ENCODE measurements around the gene PDLIM5. TPM values are rescaled to one million over a fixed set of nuclear protein-coding genes. Genes with fewer than 3 reads are reported as not detected.
"Not testable (repeated sequence)": the region's sequence is repeated elsewhere in the genome, so short reads cannot be mapped to it uniquely, and the experiment has no call there.

PDLIM5 gene
- total RNA-seq, 1 donor from 2014 or later = 24.2 TPM

DNA sequence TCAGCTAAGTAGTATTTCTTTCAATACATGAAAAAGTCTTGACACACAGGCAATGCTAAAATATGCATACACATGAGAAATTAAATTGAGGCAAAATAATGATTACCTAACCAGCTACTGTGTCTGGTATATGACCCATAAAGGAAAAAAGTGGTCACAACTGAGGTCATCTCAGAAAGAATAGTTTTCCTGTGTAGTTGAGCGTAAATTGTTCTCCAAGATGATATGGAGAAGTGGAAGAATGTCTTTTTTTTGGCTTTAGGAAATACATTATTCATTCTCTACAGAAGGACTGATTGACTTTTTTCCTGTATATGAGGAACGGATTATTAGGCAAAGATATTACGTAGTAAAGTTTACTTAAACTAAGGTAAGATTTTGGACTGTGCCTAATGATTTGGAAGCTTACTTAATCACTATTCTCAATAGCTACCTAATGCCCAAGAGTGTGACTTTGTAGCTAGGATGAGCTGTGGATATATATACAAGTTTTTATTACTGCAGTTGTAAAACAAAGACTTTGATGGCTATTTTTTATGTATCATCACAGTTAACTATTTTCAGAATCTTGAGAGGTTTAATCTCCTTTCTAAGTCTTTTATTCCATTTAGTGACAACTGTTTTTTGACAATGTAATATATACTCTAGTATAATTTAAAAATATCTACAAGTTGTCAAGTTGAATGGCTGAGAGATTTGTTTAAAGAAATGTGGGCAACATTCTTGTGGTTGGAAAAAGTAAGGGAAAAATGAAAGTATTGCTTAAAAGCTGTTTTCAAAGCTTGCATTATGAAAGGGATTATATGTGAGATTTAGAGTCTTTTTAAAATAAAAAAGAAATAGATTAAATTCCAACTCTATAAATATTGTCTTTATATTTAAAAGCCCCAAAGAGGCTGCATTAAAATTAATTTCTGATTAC is 100.2 kb downstream of the PDLIM5 start:
- no peak for DNase-seq (ENCODE audit: low spot score)
- intact Hi-C loops (cut with micrococcal nuclease) = no loop called here
- Mint-ChIP-seq H3K36me3 (ENCODE audit: low read depth) (peaks cover 2% of the 10 kb centered on the region), H3K9me3 (peaks cover 3% of the 10 kb centered on the region), H3K27ac (no peak overlapping the region), H3K4me1 (ENCODE audit: low read depth) (peaks cover 12% of the 10 kb centered on the region), H3K27me3 (ENCODE audit: low read depth) (no peaks in the 10 kb centered on the region), H3K4me3 (ENCODE audit: low read depth) (no peak overlapping the region)

DNA sequence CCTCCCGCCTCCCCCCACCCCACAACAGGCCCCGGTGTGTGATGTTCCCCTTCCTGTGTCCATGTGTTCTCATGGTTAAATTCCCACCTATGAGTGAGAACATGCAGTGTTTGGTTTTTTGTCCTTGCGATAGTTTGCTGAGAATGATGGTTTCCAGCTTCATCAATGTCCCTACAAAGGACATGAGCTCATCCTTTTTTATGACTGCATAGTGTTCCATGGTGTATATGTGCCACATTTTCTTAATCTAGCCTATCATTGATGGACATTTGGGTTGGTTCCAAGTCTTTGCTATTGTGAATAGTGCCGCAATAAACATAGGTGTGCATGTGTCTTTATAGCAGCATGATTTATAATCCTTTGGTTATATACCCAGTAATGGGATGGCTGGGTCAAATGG is 104.3 kb downstream of the PDLIM5 start:
- DNase-seq (ENCODE audit: low spot score); H3K27ac Mint-ChIP-seq; H3K36me3 Mint-ChIP-seq (ENCODE audit: low read depth); H3K9me3 Mint-ChIP-seq; H3K4me1 Mint-ChIP-seq (ENCODE audit: low read depth); intact Hi-C loops (cut with micrococcal nuclease); H3K27me3 Mint-ChIP-seq (ENCODE audit: low read depth); H3K4me3 Mint-ChIP-seq (ENCODE audit: low read depth): not testable (repeated sequence)

DNA sequence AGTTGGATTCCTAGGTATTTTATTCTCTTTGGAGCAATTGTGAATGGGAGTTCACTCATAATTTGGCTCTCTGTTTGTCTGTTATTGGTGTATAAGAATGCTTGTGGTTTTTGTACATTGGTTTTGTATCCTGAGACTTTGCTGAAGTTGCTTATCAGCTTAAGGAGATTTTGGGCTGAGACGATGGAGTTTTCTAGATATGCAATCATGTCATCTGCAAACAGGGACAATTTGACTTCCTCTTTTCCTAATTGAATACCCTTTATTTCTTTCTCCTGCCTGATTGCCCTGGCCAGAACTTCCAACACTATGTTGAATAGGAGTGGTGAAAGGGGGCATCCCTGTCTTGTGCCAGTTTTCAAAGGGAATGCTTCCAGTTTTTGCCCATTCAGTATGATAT is 105.9 kb downstream of the PDLIM5 start:
- intact Hi-C loops (cut with micrococcal nuclease); H3K4me1 Mint-ChIP-seq (ENCODE audit: low read depth); DNase-seq (ENCODE audit: low spot score); H3K4me3 Mint-ChIP-seq (ENCODE audit: low read depth); H3K27ac Mint-ChIP-seq; H3K36me3 Mint-ChIP-seq (ENCODE audit: low read depth); H3K27me3 Mint-ChIP-seq (ENCODE audit: low read depth); H3K9me3 Mint-ChIP-seq: not testable (repeated sequence)

DNA sequence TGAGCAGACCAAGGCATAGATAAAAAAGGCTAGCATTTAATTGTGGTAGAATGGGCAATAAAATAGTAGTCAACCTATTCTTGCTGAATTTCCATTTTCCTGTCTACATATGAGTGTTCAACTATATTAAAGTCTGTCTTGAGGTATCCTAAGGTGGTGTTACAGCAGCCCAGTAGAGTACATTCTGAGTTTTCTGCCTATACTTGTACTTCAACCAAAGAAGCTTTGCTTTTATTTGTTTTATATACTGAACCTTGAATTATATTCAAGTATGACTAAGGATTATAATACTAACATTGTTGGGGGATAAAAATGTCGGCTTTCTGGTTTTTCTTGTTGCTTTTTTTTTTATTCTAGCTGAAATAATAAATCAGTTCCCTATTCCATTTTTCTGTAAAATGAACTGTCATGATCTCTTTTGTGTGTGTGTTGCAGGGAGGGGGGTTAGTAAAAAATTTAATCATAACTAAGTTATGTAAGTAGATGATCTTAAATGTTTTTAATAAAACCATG is 106.7 kb downstream of the PDLIM5 start:
- DNase-seq (ENCODE audit: low spot score) = no peak
- H3K4me3 Mint-ChIP-seq (ENCODE audit: low read depth) = no peak overlapping the region
- H3K4me1 Mint-ChIP-seq (ENCODE audit: low read depth) = peaks cover 9% of the 10 kb centered on the region
- H3K9me3 Mint-ChIP-seq = no peaks in the 10 kb centered on the region
- H3K27me3 Mint-ChIP-seq (ENCODE audit: low read depth) = no peaks in the 10 kb centered on the region
- no peaks in the 10 kb centered on the region for H3K36me3 Mint-ChIP-seq (ENCODE audit: low read depth)
- intact Hi-C loops (cut with micrococcal nuclease) = no loop called here
- no peak overlapping the region for H3K27ac Mint-ChIP-seq

DNA sequence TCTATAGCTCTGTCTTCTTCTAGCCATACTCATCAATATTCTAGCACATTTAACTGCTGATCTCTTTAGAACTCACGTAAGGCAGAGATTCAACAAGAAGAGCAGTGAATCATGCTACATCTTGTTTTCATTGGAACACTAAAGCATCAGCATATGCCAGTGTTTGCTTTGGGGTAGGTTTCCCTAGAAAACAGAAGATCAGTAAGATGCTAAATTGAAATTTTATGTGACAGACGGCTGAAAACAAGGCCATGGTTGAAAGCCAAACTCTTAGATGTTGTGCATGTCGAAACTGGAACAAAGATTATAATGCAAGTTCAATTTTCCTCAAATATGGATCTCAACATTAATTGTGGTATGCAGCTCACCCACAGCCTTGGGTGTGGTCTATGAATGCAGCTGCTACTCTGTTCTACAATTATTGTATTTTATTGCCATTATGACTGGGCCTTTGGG is 107.6 kb downstream of the PDLIM5 start:
- intact Hi-C loops (cut with micrococcal nuclease) = no loop called here
- DNase-seq (ENCODE audit: low spot score) = no peak
- Mint-ChIP-seq H3K4me3 (ENCODE audit: low read depth) (no peak overlapping the region), H3K36me3 (ENCODE audit: low read depth) (no peaks in the 10 kb centered on the region), H3K4me1 (ENCODE audit: low read depth) (peaks cover 9% of the 10 kb centered on the region), H3K9me3 (no peaks in the 10 kb centered on the region), H3K27ac (no peak overlapping the region), H3K27me3 (ENCODE audit: low read depth) (no peaks in the 10 kb centered on the region)

DNA sequence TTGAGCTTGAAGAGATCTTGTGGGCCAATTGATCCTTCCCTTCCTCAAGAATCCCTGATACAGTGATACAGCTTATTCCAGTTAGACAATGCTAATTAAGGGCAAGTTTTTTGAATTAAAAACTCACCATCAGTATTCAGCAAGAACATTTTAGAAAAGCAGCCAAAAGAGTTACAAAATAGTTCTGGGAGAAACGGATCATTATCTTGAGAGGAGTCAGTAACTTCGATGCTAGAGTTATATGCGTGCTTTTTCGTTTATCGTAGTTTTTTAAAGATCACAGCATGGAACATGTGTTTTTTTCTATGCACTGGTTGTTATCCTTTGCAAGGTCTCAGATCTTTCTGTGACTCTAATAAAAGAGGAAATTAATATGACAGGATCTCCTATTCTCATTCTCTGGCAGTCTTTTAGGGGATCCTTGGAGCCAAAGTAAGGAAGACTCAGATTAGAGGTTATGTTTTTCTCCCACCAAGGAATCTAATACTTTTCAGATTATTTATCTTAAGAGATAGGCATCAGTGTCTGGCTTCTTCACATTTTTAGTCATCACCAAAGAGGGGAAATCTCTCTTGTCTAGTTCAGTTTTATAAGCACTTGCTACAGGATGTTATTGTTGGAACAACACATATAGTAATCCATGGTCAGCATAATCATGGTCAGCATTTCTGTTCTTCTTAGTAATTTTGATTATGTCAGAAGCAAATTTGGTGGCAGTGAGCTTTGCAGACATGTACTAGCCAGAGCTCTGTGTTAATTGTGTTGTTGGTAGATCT is 109.7 kb downstream of the PDLIM5 start:
- Mint-ChIP-seq H3K27me3 (ENCODE audit: low read depth) (no peaks in the 10 kb centered on the region), H3K4me1 (ENCODE audit: low read depth) (peaks cover 9% of the 10 kb centered on the region), H3K4me3 (ENCODE audit: low read depth) (no peak overlapping the region), H3K9me3 (no peaks in the 10 kb centered on the region), H3K36me3 (ENCODE audit: low read depth) (no peaks in the 10 kb centered on the region), H3K27ac (no peak overlapping the region)
- no peak for DNase-seq (ENCODE audit: low spot score)
- intact Hi-C loops (cut with micrococcal nuclease) = no loop called here

DNA sequence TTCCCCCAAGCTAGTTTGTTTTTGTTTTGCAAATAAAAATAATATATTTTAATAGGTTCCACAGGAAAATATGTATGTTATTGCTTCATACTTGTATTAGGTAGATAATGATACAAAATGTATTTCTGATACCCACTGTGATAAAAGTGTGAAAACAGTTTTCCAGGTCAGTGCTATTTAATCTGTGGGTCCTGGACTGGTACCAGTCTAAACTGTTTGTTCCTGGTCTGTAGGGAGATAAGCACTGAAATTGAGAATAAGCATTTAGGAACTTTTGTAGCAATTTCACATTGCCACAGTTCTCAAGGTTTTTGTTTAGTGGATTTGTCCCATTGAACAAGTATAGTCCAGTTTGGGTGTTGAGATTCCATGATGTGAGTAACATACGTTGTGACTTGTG is 110.5 kb downstream of the PDLIM5 start:
- Mint-ChIP-seq H3K4me3 (ENCODE audit: low read depth) (no peak overlapping the region), H3K36me3 (ENCODE audit: low read depth) (no peaks in the 10 kb centered on the region), H3K9me3 (no peaks in the 10 kb centered on the region), H3K4me1 (ENCODE audit: low read depth) (peaks cover 9% of the 10 kb centered on the region), H3K27me3 (ENCODE audit: low read depth) (no peaks in the 10 kb centered on the region), H3K27ac (no peak overlapping the region)
- intact Hi-C loops (cut with micrococcal nuclease) = no loop called here
- no peak for DNase-seq (ENCODE audit: low spot score)

DNA sequence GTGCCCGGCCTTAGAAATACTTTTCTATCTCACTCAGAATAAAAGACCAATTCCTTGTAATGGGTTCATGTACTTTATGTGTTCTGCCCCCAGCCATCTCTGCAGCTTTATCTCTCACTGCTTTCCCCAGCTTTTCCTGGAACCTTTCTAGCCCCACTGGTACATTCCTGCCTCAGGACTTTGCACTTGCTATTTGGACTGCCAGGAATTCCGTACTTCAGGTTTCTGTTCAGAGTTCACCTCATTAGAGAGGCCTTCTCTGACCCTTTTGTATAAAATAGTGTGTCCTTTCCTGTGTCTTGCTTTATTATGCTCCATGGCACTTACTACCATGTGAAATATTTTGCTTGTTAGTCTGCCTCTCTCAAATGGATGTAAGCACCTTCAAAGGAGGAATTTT is 112.5 kb downstream of the PDLIM5 start:
- H3K27me3 Mint-ChIP-seq (ENCODE audit: low read depth) = no peaks in the 10 kb centered on the region
- H3K27ac Mint-ChIP-seq = no peak overlapping the region
- intact Hi-C loops (cut with micrococcal nuclease) = no loop called here
- H3K4me3 Mint-ChIP-seq (ENCODE audit: low read depth) = no peak overlapping the region
- DNase-seq (ENCODE audit: low spot score) = no peak
- H3K4me1 Mint-ChIP-seq (ENCODE audit: low read depth) = peaks cover 17% of the 10 kb centered on the region
- no peaks in the 10 kb centered on the region for H3K36me3 Mint-ChIP-seq (ENCODE audit: low read depth)
- no peaks in the 10 kb centered on the region for H3K9me3 Mint-ChIP-seq

DNA sequence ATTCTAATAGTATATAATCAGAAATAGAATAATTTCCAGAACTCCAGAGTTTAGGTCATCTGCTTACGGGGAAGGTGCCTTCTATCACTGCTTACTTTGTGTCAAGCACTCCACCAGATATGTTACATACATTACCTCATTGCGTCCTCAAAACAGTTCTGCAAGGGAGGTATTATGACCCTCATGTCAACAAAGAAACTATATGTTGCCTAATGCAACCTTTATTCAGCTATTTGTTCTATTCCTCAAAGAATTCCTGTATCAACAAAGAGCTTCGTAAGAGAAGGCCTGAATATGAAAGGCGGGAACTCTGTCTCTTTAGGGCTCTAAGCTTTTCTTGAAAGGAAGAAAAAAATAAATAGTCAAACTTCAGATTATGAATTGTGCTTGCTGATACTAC is 114.7 kb downstream of the PDLIM5 start:
- H3K4me1 Mint-ChIP-seq (ENCODE audit: low read depth) = peaks cover 13% of the 10 kb centered on the region

DNA sequence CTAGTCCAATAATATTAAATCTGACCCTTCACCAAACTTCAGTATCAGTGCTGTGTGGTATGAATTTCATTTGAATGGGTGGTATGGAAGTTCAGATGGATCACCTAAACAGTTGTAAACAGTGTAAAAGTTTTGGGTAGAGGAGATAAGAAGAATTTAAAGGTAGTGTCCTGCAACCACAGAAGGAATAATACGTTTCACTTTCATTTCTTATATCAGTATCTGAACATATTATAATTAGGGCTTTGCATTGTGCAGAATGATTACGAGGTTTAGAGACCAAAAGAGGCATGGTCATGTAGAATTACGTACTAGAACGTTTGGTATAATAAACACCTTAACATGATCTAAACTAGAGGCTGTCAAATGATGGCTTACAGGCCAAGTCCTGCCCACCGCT is 116.1 kb downstream of the PDLIM5 start:
- Mint-ChIP-seq H3K4me1 (ENCODE audit: low read depth) (peaks cover 8% of the 10 kb centered on the region), H3K27me3 (ENCODE audit: low read depth) (no peaks in the 10 kb centered on the region), H3K36me3 (ENCODE audit: low read depth) (no peaks in the 10 kb centered on the region), H3K4me3 (ENCODE audit: low read depth) (no peak overlapping the region), H3K27ac (no peak overlapping the region), H3K9me3 (no peaks in the 10 kb centered on the region)
- intact Hi-C loops (cut with micrococcal nuclease) = no loop called here
- DNase-seq (ENCODE audit: low spot score) = no peak

More for the DNA sequence above, 114.7 kb downstream of the PDLIM5 start:
- H3K9me3 Mint-ChIP-seq = no peaks in the 10 kb centered on the region
- no peaks in the 10 kb centered on the region for H3K36me3 Mint-ChIP-seq (ENCODE audit: low read depth)
- no peak overlapping the region for H3K27ac Mint-ChIP-seq
- no peak for DNase-seq (ENCODE audit: low spot score)
- H3K4me3 Mint-ChIP-seq (ENCODE audit: low read depth) = no peak overlapping the region
- intact Hi-C loops (cut with micrococcal nuclease) = no loop called here
- no peaks in the 10 kb centered on the region for H3K27me3 Mint-ChIP-seq (ENCODE audit: low read depth)

DNA sequence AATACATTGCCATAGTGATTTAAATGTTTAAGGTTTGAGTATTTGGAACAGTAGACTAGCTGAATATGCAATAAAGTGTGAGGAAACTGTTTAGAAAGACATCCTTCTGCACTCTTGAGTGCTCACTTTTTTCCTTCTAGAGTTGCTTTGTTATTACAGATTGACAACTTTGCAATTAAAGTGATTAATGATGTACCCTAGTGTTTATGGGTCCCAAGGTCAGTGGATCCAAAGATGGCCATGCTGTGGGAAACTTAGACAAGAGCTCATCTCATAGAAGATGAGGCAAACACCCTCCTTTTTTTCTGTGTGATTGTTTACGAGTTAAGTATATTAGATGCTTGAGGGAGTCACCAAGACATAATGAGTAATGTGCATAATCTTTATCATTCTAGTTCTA is 118.8 kb downstream of the PDLIM5 start:
- Mint-ChIP-seq H3K27ac (no peak overlapping the region), H3K4me1 (ENCODE audit: low read depth) (peaks cover 8% of the 10 kb centered on the region), H3K36me3 (ENCODE audit: low read depth) (no peaks in the 10 kb centered on the region), H3K9me3 (no peaks in the 10 kb centered on the region), H3K27me3 (ENCODE audit: low read depth) (no peaks in the 10 kb centered on the region), H3K4me3 (ENCODE audit: low read depth) (no peak overlapping the region)
- intact Hi-C loops (cut with micrococcal nuclease) = no loop called here
- no peak for DNase-seq (ENCODE audit: low spot score)

DNA sequence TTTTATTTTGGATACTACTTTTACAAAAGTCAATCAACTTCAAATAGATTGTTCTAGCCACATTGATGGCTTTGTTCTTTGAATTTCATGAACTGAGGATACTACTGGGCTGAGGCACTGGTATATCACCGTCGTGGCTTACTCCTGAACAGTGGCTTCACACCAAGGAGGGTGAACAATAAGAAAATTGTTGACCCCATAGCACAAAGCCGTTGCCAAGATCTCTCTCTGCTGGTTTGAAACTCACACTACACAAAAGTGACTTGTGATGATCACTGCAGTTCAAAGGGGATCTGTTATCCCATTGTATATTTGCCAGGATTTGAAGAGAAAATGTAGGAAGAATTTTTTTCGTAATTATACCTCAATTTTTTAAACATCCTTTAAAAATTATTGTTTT is 119.6 kb downstream of the PDLIM5 start:
- Mint-ChIP-seq H3K27me3 (ENCODE audit: low read depth) (no peaks in the 10 kb centered on the region), H3K9me3 (no peaks in the 10 kb centered on the region), H3K4me3 (ENCODE audit: low read depth) (no peak overlapping the region), H3K4me1 (ENCODE audit: low read depth) (peaks cover 8% of the 10 kb centered on the region), H3K27ac (no peak overlapping the region), H3K36me3 (ENCODE audit: low read depth) (no peaks in the 10 kb centered on the region)
- intact Hi-C loops (cut with micrococcal nuclease) = no loop called here
- no peak for DNase-seq (ENCODE audit: low spot score)

DNA sequence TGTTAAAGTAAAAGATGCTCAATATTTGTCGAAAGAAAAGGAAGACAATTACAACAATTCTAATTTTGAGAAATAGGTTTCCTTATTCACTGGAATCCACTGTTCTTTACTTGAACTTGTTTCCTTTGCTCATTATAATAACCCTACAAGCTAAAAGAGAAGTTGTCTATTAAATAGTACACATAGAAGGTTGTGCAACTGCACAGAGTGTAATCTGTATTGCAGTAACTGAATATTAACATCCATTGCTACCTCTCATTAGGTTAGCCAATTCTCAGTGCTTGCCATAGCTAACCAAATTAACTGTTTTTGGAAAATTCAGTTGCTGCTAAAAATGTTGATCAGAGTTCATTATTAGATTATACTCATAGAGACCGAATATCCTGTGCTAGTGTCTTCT is 120.0 kb downstream of the PDLIM5 start:
- DNase-seq (ENCODE audit: low spot score) = no peak
- H3K9me3 Mint-ChIP-seq = no peaks in the 10 kb centered on the region
- H3K27ac Mint-ChIP-seq = no peak overlapping the region
- intact Hi-C loops (cut with micrococcal nuclease) = no loop called here
- no peaks in the 10 kb centered on the region for H3K27me3 Mint-ChIP-seq (ENCODE audit: low read depth)
- H3K4me3 Mint-ChIP-seq (ENCODE audit: low read depth) = no peak overlapping the region
- H3K4me1 Mint-ChIP-seq (ENCODE audit: low read depth) = peaks cover 8% of the 10 kb centered on the region
- no peaks in the 10 kb centered on the region for H3K36me3 Mint-ChIP-seq (ENCODE audit: low read depth)
